Memory B cell (primary cell): ENCODE results near the gene ART4.

Experiments used
- ATAC-seq: fragments of 150-1000 bp; cut with Tn5 transposase; 2 replicates; pipeline ENCODE4 v1.10.0; 2021; ENCODE audit warnings: low read depth, mild to moderate bottlenecking, moderate library complexity
- DNase-seq, 2 donors: peaks; one replicate each; pipeline ENCODE4 v3.0.0; 2022; ENCODE audit warnings: low spot score in 2 of 2
- H3K27ac Mint-ChIP-seq: one replicate; pipeline ENCODE4 v1.8.0; 2022; ENCODE audit warnings: mild to moderate bottlenecking, moderate library complexity, mixed read lengths
- H3K27me3 Mint-ChIP-seq: one replicate; pipeline ENCODE4 v1.8.0; 2022; ENCODE audit warnings: mixed read lengths
- H3K36me3 Mint-ChIP-seq: one replicate; pipeline ENCODE4 v1.8.0; 2022; ENCODE audit warnings: mild to moderate bottlenecking, mixed read lengths
- H3K4me1 Mint-ChIP-seq: one replicate; pipeline ENCODE4 v1.8.0; 2022; ENCODE audit warnings: mixed read lengths
- H3K4me3 Mint-ChIP-seq: one replicate; pipeline ENCODE4 v1.8.0; 2022; ENCODE audit warnings: mild to moderate bottlenecking, moderate library complexity, mixed read lengths
- H3K9me3 Mint-ChIP-seq: one replicate; pipeline ENCODE4 v1.8.0; 2022; ENCODE audit warnings: mixed read lengths

ART4 gene

DNA sequence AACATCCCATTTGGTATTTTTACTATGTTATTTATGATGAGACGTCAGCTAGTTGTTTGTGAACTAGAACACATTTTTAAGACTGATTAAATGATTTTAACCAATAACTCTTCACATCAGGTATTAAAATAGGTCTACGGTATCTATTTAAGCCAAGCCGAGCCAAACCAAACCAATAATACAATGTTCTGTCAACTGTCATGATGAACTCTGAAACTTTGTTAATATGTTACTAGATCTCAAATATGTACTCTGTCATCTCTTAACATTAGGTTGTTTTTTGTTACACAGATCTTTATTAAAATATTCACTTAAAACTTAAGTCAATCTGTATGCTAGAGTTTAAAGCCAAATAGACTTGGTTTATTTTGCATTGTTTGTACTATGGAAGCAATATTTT lies 1.0 kb downstream of the ART4 start:
- Mint-ChIP-seq H3K4me3 (no peak overlapping the region), H3K27ac (no peak overlapping the region), H3K27me3 (no peaks in the 10 kb centered on the region), H3K4me1 (peaks cover 7% of the 10 kb centered on the region), H3K36me3 (no peaks in the 10 kb centered on the region), H3K9me3 (peaks cover 1% of the 10 kb centered on the region)
- ATAC-seq (no peak), DNase-seq (no peak)

DNA sequence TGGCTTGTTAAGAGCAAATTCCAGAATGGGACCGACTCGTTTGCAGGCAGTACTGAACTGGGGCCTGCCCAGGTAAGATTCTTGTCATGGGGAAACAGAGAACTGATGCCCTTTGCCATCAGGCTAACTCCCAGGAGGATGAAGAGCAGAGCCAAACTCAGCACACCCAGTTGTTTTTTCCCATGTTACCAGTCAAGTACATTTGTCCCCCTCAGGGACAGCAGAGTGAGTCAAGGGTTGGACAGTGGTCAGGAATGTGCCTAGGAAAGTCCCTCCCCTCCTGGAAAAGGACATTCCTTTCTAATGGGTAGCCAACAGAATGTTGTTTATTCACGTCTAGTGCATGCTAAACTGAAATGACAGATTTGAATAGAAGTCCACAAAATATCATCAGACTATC lies 1.6 kb downstream of the ART4 start:
- no peak for DNase-seq
- Mint-ChIP-seq H3K27ac (no peak overlapping the region), H3K36me3 (no peaks in the 10 kb centered on the region), H3K9me3 (peaks cover 1% of the 10 kb centered on the region), H3K4me1 (peaks cover 7% of the 10 kb centered on the region), H3K4me3 (no peak overlapping the region), H3K27me3 (no peaks in the 10 kb centered on the region)
- ATAC-seq, result no peak

DNA sequence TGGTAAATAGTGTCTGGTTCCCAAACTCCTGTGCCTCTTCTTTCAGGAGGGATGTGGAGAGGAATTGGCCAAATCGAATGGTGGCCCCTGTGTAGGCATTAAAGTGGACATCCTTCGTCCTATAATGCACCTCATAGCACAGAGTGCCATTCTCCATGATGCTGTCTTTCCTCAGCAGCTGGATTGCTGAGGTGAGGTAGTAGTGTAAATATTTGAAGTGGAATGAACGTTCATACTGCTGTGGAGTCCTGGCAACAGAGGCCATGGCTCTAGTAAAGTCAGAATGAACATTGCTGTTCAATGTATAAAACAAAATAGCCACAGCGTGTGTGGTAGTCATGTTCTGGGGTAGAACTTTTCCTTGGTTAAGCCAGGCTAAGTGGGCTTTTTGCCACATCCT lies 2.7 kb downstream of the ART4 start:
- ATAC-seq, result no peak
- Mint-ChIP-seq H3K36me3 (no peaks in the 10 kb centered on the region), H3K4me3 (no peak overlapping the region), H3K27me3 (no peaks in the 10 kb centered on the region), H3K9me3 (peaks cover 1% of the 10 kb centered on the region), H3K4me1 (peaks cover 7% of the 10 kb centered on the region), H3K27ac (no peak overlapping the region)
- DNase-seq, result no peak

DNA sequence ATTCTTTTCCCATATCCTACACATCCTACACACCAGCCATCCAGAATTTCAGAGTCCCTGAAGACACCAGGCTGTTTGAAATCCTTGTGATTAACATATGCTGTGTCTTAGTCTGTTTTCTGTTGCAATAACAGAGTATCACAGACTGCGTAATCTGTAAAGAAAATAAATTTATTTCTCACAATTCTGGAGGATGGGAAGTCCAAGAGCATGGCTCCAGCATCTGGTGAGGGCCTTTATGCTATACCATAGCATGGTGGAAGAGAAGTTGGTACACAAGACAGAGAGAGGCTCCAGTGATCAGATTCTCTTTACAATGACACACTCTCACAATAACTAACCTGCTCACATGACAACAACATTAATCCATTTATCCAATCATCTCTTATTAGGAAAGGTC lies 4.1 kb downstream of the ART4 start:
- no peak for ATAC-seq
- H3K4me1 Mint-ChIP-seq, result peaks cover 5% of the 10 kb centered on the region
- no peak overlapping the region for H3K4me3 Mint-ChIP-seq
- DNase-seq, result no peak
- H3K9me3 Mint-ChIP-seq, result peaks cover 1% of the 10 kb centered on the region
- no peaks in the 10 kb centered on the region for H3K36me3 Mint-ChIP-seq
- no peaks in the 10 kb centered on the region for H3K27me3 Mint-ChIP-seq
- H3K27ac Mint-ChIP-seq, result no peak overlapping the region

DNA sequence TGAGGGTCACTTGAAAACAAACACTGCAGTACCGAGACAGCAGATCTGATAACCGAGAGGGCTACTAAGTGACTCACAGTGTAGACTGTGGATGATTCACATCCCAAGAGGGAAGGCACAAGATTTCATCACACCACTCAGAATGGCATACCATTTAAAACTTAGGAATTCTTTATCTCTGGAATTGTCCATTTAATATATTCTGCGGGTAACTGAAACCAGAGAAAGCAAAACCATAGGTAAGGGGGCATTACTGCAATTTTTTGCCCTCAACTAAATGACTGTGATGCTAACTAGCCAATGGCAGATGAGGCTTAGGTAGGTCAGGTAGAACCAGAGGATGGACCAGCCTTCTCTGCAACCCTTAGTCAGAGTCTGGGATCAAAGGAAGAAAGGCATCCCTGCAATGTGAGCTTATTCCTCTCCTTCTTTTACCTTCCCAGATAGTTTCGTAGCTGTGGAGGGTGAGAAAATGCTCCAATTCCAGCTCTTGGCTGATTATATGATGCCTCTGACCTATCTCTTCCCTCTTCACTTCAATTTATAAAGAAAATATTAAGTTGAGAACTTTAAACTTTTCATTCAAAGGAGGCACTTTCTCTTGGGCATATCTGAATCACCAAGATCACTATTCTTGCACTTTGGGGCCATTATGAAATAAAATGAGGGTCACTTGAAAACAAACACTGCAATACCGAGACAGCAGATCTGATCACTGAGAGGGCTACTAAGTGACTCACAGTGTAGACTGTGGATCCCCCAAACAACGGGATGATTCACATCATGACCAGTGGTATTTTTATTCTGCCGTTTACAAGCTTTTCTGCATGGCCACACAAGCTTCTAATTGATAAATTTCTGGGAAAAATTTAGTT lies 6.8 kb downstream of the ART4 start:
- H3K9me3 Mint-ChIP-seq, result peaks cover 3% of the 10 kb centered on the region
- DNase-seq (no peak), ATAC-seq (no peak)
- peaks cover 3% of the 10 kb centered on the region for H3K36me3 Mint-ChIP-seq
- H3K4me1 Mint-ChIP-seq, result peaks cover 5% of the 10 kb centered on the region
- peaks cover 5% of the 10 kb centered on the region for H3K27me3 Mint-ChIP-seq
- no peak overlapping the region for H3K4me3 Mint-ChIP-seq
- H3K27ac Mint-ChIP-seq, result no peak overlapping the region

DNA sequence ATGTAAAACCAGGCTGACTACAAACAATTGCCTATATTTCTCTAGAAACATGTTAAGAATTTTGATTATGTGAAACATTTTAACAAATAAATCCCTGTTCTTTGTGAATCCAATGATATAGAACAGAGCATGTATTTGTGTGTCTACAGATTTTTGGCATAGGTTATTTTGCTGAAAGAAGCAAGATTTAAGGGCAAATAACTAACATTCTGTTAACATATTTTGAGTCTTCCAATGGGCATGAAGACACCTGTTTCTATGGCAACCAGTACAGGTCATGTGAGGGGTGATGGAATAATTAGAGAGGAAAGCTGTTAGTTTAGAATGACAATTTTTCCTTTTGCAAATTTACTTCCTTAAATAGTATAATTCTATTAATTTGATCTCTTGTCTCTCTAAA lies 8.8 kb downstream of the ART4 start:
- Mint-ChIP-seq H3K36me3 (peaks cover 3% of the 10 kb centered on the region), H3K4me3 (no peak overlapping the region), H3K27ac (no peak overlapping the region), H3K4me1 (peaks cover 2% of the 10 kb centered on the region), H3K9me3 (peaks cover 3% of the 10 kb centered on the region), H3K27me3 (peaks cover 6% of the 10 kb centered on the region)
- ATAC-seq (no peak), DNase-seq (no peak)

DNA sequence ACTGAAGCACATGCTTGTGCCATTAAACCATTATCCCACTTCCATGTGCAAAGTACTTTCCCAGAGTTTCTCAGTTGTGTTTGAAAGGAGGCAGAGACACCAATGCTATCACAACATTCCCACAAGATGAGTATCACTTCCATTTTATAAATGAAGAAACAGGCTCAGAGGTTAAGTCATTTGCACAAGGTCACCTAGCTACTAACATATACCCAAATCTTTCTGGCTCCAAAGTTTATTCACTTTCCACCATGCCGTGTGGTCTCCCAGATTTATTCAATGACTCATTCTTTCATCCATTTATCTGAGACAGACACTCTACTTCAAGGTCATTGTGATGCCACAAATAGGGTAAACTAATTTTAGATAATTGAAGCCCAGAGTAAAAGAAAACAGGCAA lies 9.4 kb downstream of the ART4 start:
- Mint-ChIP-seq H3K27ac (no peak overlapping the region), H3K4me1 (peaks cover 2% of the 10 kb centered on the region), H3K9me3 (peaks cover 2% of the 10 kb centered on the region), H3K4me3 (no peak overlapping the region), H3K27me3 (peaks cover 6% of the 10 kb centered on the region), H3K36me3 (peaks cover 3% of the 10 kb centered on the region)
- no peak for ATAC-seq
- no peak for DNase-seq

DNA sequence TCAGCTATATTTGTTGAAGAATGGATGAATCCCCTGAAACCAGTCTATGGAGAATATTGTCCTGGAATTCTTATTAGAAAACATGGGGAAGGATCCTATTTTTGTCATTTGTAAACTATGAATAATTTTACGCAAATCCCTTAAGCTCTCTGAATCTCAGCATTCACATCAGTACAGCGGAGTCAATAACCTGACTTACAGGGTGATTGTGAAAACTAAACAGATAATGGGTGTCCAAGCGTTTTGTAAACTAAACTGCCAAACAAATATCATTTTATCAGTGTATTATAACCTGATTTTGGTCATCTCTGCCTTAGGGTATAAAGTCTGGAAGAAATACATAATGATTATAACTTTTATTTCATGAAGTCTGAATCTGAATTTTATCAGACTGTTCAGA lies 10.0 kb downstream of the ART4 start:
- no peak overlapping the region for H3K27ac Mint-ChIP-seq
- DNase-seq (no peak), ATAC-seq (no peak)
- no peak overlapping the region for H3K4me3 Mint-ChIP-seq
- H3K27me3 Mint-ChIP-seq, result peaks cover 6% of the 10 kb centered on the region
- H3K4me1 Mint-ChIP-seq, result peaks cover 2% of the 10 kb centered on the region
- peaks cover 3% of the 10 kb centered on the region for H3K36me3 Mint-ChIP-seq
- H3K9me3 Mint-ChIP-seq, result peaks cover 2% of the 10 kb centered on the region

DNA sequence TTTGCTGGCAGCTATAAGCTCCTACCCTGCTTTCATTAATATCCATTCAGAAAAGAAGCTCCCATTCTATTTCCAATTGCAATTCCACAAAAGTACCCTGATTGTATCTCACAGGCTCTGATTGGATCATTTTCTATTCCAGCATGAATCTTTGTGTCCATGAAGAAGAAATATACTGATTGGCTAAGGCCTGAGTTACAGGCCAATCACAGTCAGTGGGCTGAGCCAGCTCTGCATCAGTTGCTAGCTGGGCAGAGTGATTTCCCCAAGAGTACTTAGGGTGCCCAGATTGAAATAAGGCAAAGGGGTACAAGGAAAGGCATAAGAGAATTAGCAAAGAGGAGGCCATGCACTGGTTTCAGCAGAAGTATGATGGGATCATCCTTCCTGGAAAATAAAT lies 14.4 kb downstream of the ART4 start:
- Mint-ChIP-seq H3K4me1 (no peaks in the 10 kb centered on the region), H3K27ac (no peak overlapping the region), H3K4me3 (no peak overlapping the region), H3K36me3 (peaks cover 3% of the 10 kb centered on the region), H3K9me3 (peaks cover 2% of the 10 kb centered on the region), H3K27me3 (peaks cover 6% of the 10 kb centered on the region)
- peak; percentile 70 for ATAC-seq
- no peak for DNase-seq

DNA sequence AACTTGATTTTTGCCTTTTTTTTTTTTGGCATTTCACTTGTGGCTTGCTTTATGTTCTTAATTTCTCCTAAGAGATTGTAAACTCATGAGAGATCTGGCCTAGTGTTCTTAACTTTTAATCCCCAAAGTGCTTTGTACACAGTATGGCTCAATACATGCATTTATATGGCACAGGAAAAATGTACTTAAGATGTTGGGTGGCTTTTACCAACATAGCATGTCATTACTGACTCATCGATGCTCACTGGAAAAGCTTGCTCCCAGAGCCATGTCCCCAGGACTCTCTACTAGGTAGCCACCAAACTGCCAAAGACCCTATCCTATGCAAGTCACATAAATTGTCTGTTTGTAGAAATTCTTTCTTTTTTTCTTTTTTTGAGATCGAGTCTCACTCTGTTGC lies 16.3 kb downstream of the ART4 start:
- Mint-ChIP-seq H3K27ac (no peak overlapping the region), H3K4me1 (no peaks in the 10 kb centered on the region), H3K27me3 (peaks cover 4% of the 10 kb centered on the region), H3K36me3 (peaks cover 3% of the 10 kb centered on the region), H3K9me3 (peaks cover 2% of the 10 kb centered on the region), H3K4me3 (no peak overlapping the region)
- ATAC-seq (no peak), DNase-seq (no peak)

DNA sequence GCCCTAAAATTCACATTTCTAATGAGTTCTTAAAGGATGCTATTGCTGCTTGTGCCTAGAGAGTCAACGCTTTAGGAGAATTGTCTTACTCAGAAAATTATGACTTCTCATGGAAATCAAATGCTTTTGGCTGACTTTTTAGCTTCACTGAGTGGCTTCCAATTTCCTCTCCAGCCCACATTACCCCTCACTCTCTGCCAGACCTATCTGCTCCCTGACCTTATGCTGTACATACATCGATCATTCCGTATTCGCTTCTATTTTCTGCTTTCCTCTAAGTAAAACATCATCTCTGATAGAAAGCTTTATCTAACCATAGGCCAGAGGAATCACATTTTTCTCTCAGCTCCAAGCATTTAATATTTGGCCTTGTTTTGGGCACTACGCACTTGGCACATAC lies 16.8 kb downstream of the ART4 start:
- Mint-ChIP-seq H3K27ac (no peak overlapping the region), H3K4me3 (no peak overlapping the region), H3K27me3 (peaks cover under 1% of the 10 kb centered on the region), H3K36me3 (peaks cover 1% of the 10 kb centered on the region), H3K4me1 (no peaks in the 10 kb centered on the region), H3K9me3 (no peaks in the 10 kb centered on the region)
- DNase-seq (no peak), ATAC-seq (no peak)

DNA sequence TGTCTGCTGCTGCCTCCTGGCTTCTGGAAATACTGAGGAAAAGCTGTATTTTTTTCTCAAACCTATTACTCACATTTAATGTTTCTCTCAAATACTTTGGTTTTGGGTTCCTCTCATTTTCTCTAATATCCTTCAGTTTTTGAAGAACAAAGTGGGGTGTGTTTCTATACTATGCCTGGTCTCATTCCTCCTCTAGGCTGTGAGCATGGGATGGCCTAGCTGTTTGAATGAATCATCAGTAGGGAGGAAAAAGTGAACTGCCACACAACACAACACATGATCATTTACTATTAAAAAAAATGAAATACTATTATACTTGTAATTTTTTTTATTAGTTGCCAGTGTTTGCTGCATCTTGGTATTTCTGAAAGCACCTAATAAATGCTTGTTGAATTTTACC lies 18.1 kb downstream of the ART4 start:
- H3K4me3 Mint-ChIP-seq, result no peak overlapping the region
- H3K27me3 Mint-ChIP-seq, result no peaks in the 10 kb centered on the region
- DNase-seq (no peak), ATAC-seq (no peak)
- peaks cover 1% of the 10 kb centered on the region for H3K36me3 Mint-ChIP-seq
- no peak overlapping the region for H3K27ac Mint-ChIP-seq
- no peaks in the 10 kb centered on the region for H3K9me3 Mint-ChIP-seq
- H3K4me1 Mint-ChIP-seq, result no peaks in the 10 kb centered on the region

DNA sequence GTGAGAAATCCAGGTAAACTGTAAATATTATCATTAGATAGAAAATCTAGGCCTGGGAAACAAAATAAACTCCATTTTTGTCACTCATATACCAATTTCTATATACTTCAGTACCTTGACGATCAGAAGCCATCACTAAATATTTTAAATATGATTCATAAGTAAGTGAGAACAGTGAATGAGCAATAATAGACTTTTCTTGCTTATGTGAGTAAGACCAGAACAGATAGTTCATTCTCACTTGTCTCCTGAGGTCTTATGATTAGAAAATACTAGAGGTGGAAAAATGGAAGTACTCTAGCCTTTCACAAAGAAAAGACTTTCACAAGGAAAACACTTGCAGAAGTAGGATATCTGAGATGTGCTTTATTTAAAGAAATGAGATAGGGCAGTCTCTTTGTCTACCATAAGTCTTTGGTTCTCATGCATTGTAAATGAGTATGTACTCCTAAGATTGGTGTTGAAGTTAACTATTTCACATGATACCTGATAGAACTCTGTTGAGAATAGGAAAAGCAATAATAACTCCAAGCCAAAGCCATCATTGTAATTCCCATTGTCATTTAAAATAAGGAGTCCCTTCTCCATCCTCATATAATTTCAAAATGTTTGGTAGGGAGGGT lies 19.2 kb downstream of the ART4 start:
- Mint-ChIP-seq H3K4me3 (no peak overlapping the region), H3K4me1 (no peaks in the 10 kb centered on the region), H3K27me3 (no peaks in the 10 kb centered on the region), H3K27ac (no peak overlapping the region), H3K9me3 (no peaks in the 10 kb centered on the region), H3K36me3 (peaks cover 1% of the 10 kb centered on the region)
- DNase-seq, result no peak
- ATAC-seq, result no peak

DNA sequence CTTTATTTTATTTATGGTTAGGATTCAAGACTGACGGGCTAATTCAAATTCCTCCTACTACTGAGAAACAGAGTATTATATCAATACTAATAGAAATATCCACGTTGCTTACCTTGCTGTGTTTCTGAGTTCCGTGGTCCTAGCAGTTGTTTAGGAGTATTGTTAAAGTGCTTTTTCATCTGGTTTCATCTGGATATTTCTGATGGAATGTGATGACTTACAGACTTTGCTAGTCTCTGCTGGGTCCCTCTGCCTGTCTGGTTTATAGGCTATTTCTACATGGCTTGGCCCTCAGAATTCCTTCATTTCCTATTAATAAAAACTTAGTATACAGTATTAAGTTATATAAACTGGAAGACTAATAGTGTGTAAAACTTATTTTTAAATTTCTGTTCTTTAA lies 29.3 kb downstream of the ART4 start, which contains the start of gene SMCO3:
Gene SMCO3, minus strand, starts transcription at position 169 of the 400 bp plus-strand sequence. CDS start 7,502 bp downstream, outside the sequence.
- ATAC-seq, result no peak
- no peak for DNase-seq
- Mint-ChIP-seq H3K36me3 (peaks cover 3% of the 10 kb centered on the region), H3K9me3 (no peaks in the 10 kb centered on the region), H3K27me3 (no peaks in the 10 kb centered on the region), H3K4me1 (peaks cover 10% of the 10 kb centered on the region), H3K27ac (no peak within 1 kb of the TSS), H3K4me3 (no peak within 1 kb of the TSS)

DNA sequence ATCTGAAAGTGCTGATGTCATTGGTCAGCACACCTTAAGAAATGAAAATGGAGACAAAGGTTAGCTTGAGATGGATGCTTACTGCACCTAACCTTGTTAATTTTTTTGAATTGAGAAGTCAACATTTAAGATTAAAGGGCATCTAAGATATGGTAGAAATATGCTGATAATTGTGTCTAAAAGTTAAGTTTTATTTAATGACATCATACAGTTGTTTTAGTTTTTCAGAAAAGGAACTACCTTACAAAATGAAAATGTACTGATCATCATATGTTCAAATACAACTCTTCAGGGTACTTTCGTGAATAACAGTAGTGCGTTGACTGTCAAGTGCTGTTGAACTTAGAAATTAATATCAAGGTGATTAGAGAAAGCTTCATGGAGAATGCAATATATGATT lies 31.8 kb downstream of the ART4 start:
- no peak for ATAC-seq
- H3K27ac Mint-ChIP-seq, result no peak overlapping the region
- H3K36me3 Mint-ChIP-seq, result peaks cover 1% of the 10 kb centered on the region
- no peak overlapping the region for H3K4me3 Mint-ChIP-seq
- no peak for DNase-seq
- H3K27me3 Mint-ChIP-seq, result no peaks in the 10 kb centered on the region
- H3K4me1 Mint-ChIP-seq, result peaks cover 10% of the 10 kb centered on the region
- no peaks in the 10 kb centered on the region for H3K9me3 Mint-ChIP-seq
